H1 (cell line): Measurements from ENCODE around the gene MAGI2. TPM values are rescaled to one million over a fixed set of nuclear protein-coding genes. Genes with fewer than 3 reads are reported as not detected.

Source experiments
- CTCF ChIA-PET: fragments of 300-600 bp; sonication (Branson Sonifier 250); formaldehyde crosslinking; loops from one replicate; lab custom pipeline; 2021; ENCODE audit not compliant: partially characterized antibody; lab: Charles Lee
- POLR2A ChIA-PET: fragments of 300-600 bp; sonication (Branson Sonifier 250); formaldehyde crosslinking; loops from one replicate; lab custom pipeline; 2021; ENCODE audit warnings: inconsistent platforms; ENCODE audit not compliant: partially characterized antibody; lab: Charles Lee
- DNase-seq, 2 experiments: peaks; one replicate each; pipeline versions ENCODE4 v3.0.0 to v3.0.0-alpha.2; 2010 to 2022; ENCODE audit warnings: low spot score in 2 of 2, low read depth in 1 of 2, mixed read lengths in 1 of 2
- FAIRE-seq: peaks from 2 replicates; lab custom pipeline; 2011; peaks lifted over from hg19 to GRCh38; lab: Jason Lieb, UNC
- H2AFZ ChIP-seq: 2 replicates; pipeline ENCODE4 v1.8.1; 2012; ENCODE audit warnings: low read length, inconsistent platforms
- H2AK5ac ChIP-seq: 2 replicates; pipeline ENCODE4 v1.6.1; 2013; ENCODE audit warnings: low read depth, low read length
- H2BK120ac ChIP-seq: replicated peaks from 2 replicates; pipeline ENCODE3; 2013; ENCODE audit warnings: low read depth, low read length, inconsistent platforms
- H2BK12ac ChIP-seq: 2 replicates; pipeline ENCODE4 v1.6.1; 2013; ENCODE audit warnings: low read depth, low read length
- H2BK15ac ChIP-seq: 2 replicates; pipeline ENCODE4 v1.6.1; 2013; ENCODE audit warnings: low read length
- H2BK20ac ChIP-seq: 2 replicates; pipeline ENCODE4 v1.6.1; 2013; ENCODE audit warnings: low read length
- H2BK5ac ChIP-seq: 2 replicates; pipeline ENCODE4 v1.6.1; 2013; ENCODE audit warnings: low read depth, low read length
- H3K14ac ChIP-seq: 2 replicates; pipeline ENCODE4 v1.6.1; 2013; ENCODE audit warnings: inconsistent platforms; ENCODE audit not compliant: insufficient read length
- H3K18ac ChIP-seq: 2 replicates; pipeline ENCODE4 v1.6.1; 2013; ENCODE audit warnings: low read length; ENCODE audit errors: extremely low read depth
- H3K23ac ChIP-seq: 2 replicates; pipeline ENCODE4 v1.6.1; 2013; ENCODE audit warnings: inconsistent platforms; ENCODE audit not compliant: insufficient read length
- H3K23me2 ChIP-seq: 2 replicates; pipeline ENCODE4 v1.6.1; 2013; ENCODE audit warnings: low read depth, low read length
- H3K27ac ChIP-seq: 2 replicates; pipeline ENCODE4 v1.6.1; 2011; ENCODE audit warnings: low read depth, low read length, inconsistent platforms
- H3K27me3 ChIP-seq, 4 experiments: replicated peaks in 1 of 4; 1 replicate in 1 of 4; 2 replicates in 3 of 4; pipeline versions ENCODE4 v1.6.1 to v1.8.1; 2011 to 2013; ENCODE audit warnings: low read length in 3 of 4, mild to moderate bottlenecking in 3 of 4, inconsistent platforms in 2 of 4, mixed read lengths in 2 of 4, moderate library complexity in 1 of 4; ENCODE audit not compliant: control insufficient read depth in 3 of 4, insufficient read depth in 3 of 4; ENCODE audit errors: extremely low read depth in 1 of 4
- H3K36me3 ChIP-seq, 4 experiments: 2 replicates each; pipeline versions ENCODE4 v1.6.1 to v1.8.1; 2011 to 2013; ENCODE audit warnings: mild to moderate bottlenecking in 4 of 4, low read length in 3 of 4, moderate library complexity in 2 of 4, control low read depth in 1 of 4, inconsistent platforms in 1 of 4; ENCODE audit not compliant: insufficient read depth in 4 of 4, control insufficient read depth in 2 of 4
- H3K4ac ChIP-seq: replicated peaks from 2 replicates; pipeline ENCODE3; 2013; ENCODE audit warnings: low read length, low read depth, mixed read lengths, inconsistent platforms; ENCODE audit not compliant: insufficient read length
- H3K4me1 ChIP-seq, 4 experiments: replicated peaks in 1 of 4; 1 replicate in 1 of 4; 2 replicates in 3 of 4; pipeline versions ENCODE4 v1.6.1 to v1.8.1; 2011 to 2013; ENCODE audit warnings: low read length in 3 of 4, inconsistent platforms in 2 of 4, mixed read lengths in 1 of 4; ENCODE audit not compliant: insufficient read depth in 4 of 4, control insufficient read depth in 3 of 4
- H3K4me2 ChIP-seq, 2 experiments: 2 replicates each; pipeline versions ENCODE4 v1.6.1 to v1.8.1; 2011 to 2013; ENCODE audit warnings: low read depth in 2 of 2, low read length in 2 of 2, control low read depth in 1 of 2, inconsistent platforms in 1 of 2, mild to moderate bottlenecking in 1 of 2; ENCODE audit not compliant: insufficient read depth in 1 of 2
- H3K4me3 ChIP-seq, 4 experiments: fragments of 200-600, 300-600 bp in 1 of 4; sonication (generic), shearing (Covaris generic), sonication (Bioruptor Twin) in 1 of 4; 2 replicates each; pipeline versions ENCODE4 v1.5.1 to v1.8.1; 2011 to 2016; ENCODE audit warnings: low read length in 4 of 4, low read depth in 3 of 4, control low read depth in 2 of 4, inconsistent platforms in 2 of 4, mild to moderate bottlenecking in 2 of 4, mixed read lengths in 1 of 4, moderate library complexity in 1 of 4; ENCODE audit not compliant: insufficient read depth in 2 of 4; ENCODE audit errors: extremely low read depth in 1 of 4
- H3K56ac ChIP-seq: replicated peaks from 2 replicates; pipeline ENCODE3; 2013; ENCODE audit warnings: low read depth, mild to moderate bottlenecking, mixed read lengths, low read length, inconsistent platforms; ENCODE audit not compliant: insufficient read length
- H3K79me1 ChIP-seq: 2 replicates; pipeline ENCODE4 v1.6.1; 2013; ENCODE audit warnings: low read depth, low read length, control low read depth
- H3K79me2 ChIP-seq, 2 experiments: 2 replicates each; pipeline versions ENCODE4 v1.6.1 to v1.8.1; 2012 to 2013; ENCODE audit warnings: low read length in 2 of 2, mild to moderate bottlenecking in 2 of 2, inconsistent platforms in 1 of 2; ENCODE audit not compliant: insufficient read depth in 2 of 2, control insufficient read depth in 1 of 2
- H3K9ac ChIP-seq, 4 experiments: replicated peaks in 1 of 4; 1 replicate in 1 of 4; 2 replicates in 3 of 4; pipeline versions ENCODE4 v1.6.1 to v1.8.1; 2011 to 2013; ENCODE audit warnings: low read depth in 3 of 4, low read length in 3 of 4, control low read depth in 2 of 4, mild to moderate bottlenecking in 2 of 4, moderate library complexity in 2 of 4, inconsistent platforms in 1 of 4; ENCODE audit errors: extremely low read depth in 1 of 4
- H3K9me3 ChIP-seq, 2 experiments: 2 replicates each; pipeline versions ENCODE4 v1.6.1 to v1.8.1; 2012 to 2013; ENCODE audit warnings: mild to moderate bottlenecking in 2 of 2, moderate library complexity in 2 of 2, control low read depth in 1 of 2, inconsistent platforms in 1 of 2, low read depth in 1 of 2, low read length in 1 of 2, mixed read lengths in 1 of 2; ENCODE audit not compliant: insufficient read depth in 2 of 2
- H4K20me1 ChIP-seq, 2 experiments: replicated peaks in 1 of 2; 2 replicates each; pipeline versions ENCODE3 to v1.8.1; 2011 to 2013; ENCODE audit warnings: inconsistent platforms in 2 of 2, low read length in 2 of 2, mild to moderate bottlenecking in 1 of 2; ENCODE audit not compliant: insufficient read depth in 2 of 2, control insufficient read depth in 1 of 2
- H4K5ac ChIP-seq: 2 replicates; pipeline ENCODE4 v1.6.1; 2013; ENCODE audit warnings: low read length, low read depth, mixed read lengths, inconsistent platforms; ENCODE audit not compliant: insufficient read length
- H4K8ac ChIP-seq: 2 replicates; pipeline ENCODE4 v1.8.0; 2013; ENCODE audit warnings: mild to moderate bottlenecking, moderate library complexity, low read length, inconsistent platforms; ENCODE audit not compliant: insufficient read depth; ENCODE audit errors: extremely low read depth
- H4K91ac ChIP-seq: replicated peaks from 2 replicates; pipeline ENCODE3; 2013; ENCODE audit warnings: low read length, mixed read lengths, inconsistent platforms; ENCODE audit not compliant: insufficient read length
- SUZ12 ChIP-seq: fragments of 200-600 bp; sonication (generic); IDR thresholded peaks from 2 replicates; pipeline ENCODE4 v1.6.1; 2012; ENCODE audit warnings: mild to moderate bottlenecking, inconsistent platforms, low read length, moderate library complexity, mixed read lengths
- TAF1 ChIP-seq: IDR thresholded peaks from 2 replicates; pipeline ENCODE4 v1.6.1; 2011; ENCODE audit warnings: mild to moderate bottlenecking, low read depth, low read length
- WGBS, 2 experiments: shearing (Covaris generic) in 1 of 2; methylation state at CpG; one replicate each; pipeline versions ENCODE4 v1.1.6 to v1.1.7; 2013 to 2015; ENCODE audit warnings: low lambda C conversion rate in 2 of 2, mixed read lengths in 2 of 2, inconsistent platforms in 1 of 2, low coverage in 1 of 2, missing lambda C conversion rate in 1 of 2; ENCODE audit not compliant: insufficient replicate concordance in 2 of 2, insufficient coverage in 1 of 2, insufficient read length in 1 of 2; ENCODE audit errors: extremely low coverage in 1 of 2, missing lambda C conversion rate in 1 of 2; 5-methylcytosine and 5-hydroxymethylcytosine counted together
- polyA plus RNA-seq, 7 experiments: library from polyadenylated mRNA; depleted of rRNA in 3 of 7; stranded (reverse) in 5 of 7; unstranded in 2 of 7; fragments of >200 nt in 5 of 7; fragments of 200-250 nt in 2 of 7; gene quantifications; 1 replicate in 5 of 7; 2 replicates in 1 of 7; 4 replicates in 1 of 7; pipeline versions ENCODE4 v1.2.1 to v1.2.3, GENCODE V29; 2011 to 2013; ENCODE audit warnings: missing spikeins in 2 of 7, mixed read lengths in 2 of 7
- total RNA-seq: library from RNA; stranded (reverse); fragmentation: NEBNext Ultra II Directional; extraction: Animal tissue kit (Norgen Biotek cat#: 25700); gene quantifications from 2 replicates; pipeline ENCODE4 v1.2.1, GENCODE V29; 2021

The MAGI2 gene
- total and polyA plus RNA-seq, 2 of the 8 experiments (the other 6 are each of a cell fraction or from before 2014, with no cell fraction given), result 6.0 to 27.3 TPM

DNA sequence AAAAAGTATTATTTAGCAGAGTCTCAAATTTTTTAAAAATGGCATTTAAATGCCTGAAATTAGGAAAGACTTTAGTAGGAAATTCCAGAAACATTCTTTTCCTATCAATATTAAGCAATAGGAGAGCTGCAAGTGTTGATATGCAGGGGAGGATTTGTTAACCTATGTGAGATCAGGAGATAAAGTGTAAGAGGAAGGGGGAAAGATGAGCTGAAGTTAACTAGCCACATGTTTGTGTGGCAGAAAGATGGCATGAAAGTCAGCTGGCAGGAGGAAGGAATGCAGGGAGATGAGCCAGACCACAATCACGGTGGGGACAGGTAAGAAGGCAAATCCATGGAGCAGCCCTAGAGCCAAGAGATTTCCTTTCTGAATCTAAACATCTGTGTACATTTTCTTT is 303.6 kb downstream of the MAGI2 start:
- no peak overlapping the region for H3K27ac ChIP-seq
- H4K20me1 ChIP-seq, result no peaks in the 10 kb centered on the region
- no peak overlapping the region for H3K4me3 ChIP-seq
- no peaks in the 10 kb centered on the region; a peak in 1 of 7 replicates for H3K27me3 ChIP-seq
- no peaks in the 10 kb centered on the region for H3K23me2 ChIP-seq
- CTCF ChIA-PET, result interaction anchor here (0.7 kb wide), 1 partner anchor 27 kb away, joined by 3 read pairs; no protein-coding TSS in a partner anchor
- no peak overlapping the region for H3K4ac ChIP-seq
- no peak overlapping the region for H3K14ac ChIP-seq
- no peaks in the 10 kb centered on the region; a peak in 1 of 4 replicates for H3K9me3 ChIP-seq
- POLR2A ChIA-PET, result no interaction called here
- H2BK120ac ChIP-seq, result no peak overlapping the region
- no peak overlapping the region for H4K8ac ChIP-seq
- H2AK5ac ChIP-seq, result no peak overlapping the region
- no peak overlapping the region for H3K23ac ChIP-seq
- no peak overlapping the region for H4K5ac ChIP-seq
- no peaks in the 10 kb centered on the region for H3K79me2 ChIP-seq
- no peak overlapping the region for H3K4me2 ChIP-seq
- H3K79me1 ChIP-seq, result no peaks in the 10 kb centered on the region
- H4K91ac ChIP-seq, result no peak overlapping the region
- TF ChIP-seq TAF1, result no peak
- no peak for TF ChIP-seq SUZ12
- no peaks in the 10 kb centered on the region for H3K4me1 ChIP-seq
- no peak overlapping the region for H2AFZ ChIP-seq
- H3K9ac ChIP-seq, result no peak overlapping the region
- no peak overlapping the region for H2BK5ac ChIP-seq
- H3K18ac ChIP-seq, result no peak overlapping the region
- H3K56ac ChIP-seq, result no peak overlapping the region
- no peak overlapping the region for H2BK15ac ChIP-seq
- no peak overlapping the region for H2BK20ac ChIP-seq
- H3K36me3 ChIP-seq, result no peaks in the 10 kb centered on the region
- 86% methylated on average over 1 of the region's 1 CpG; no CpG with 5 or more reads in 1 of the 2 experiments for WGBS, 2 experiments
- FAIRE-seq, result no peak
- no peak overlapping the region for H2BK12ac ChIP-seq
- no peak for DNase-seq
